H1 (cell line): ENCODE measurements around the gene MYH9. TPM values are rescaled to one million over a fixed set of nuclear protein-coding genes. Genes with fewer than 3 reads are reported as not detected.

Experiments used
- MAFK ChIP-seq: IDR thresholded peaks from 2 replicates; pipeline ENCODE4 v1.6.1; 2012; ENCODE audit warnings: low read depth, mild to moderate bottlenecking, improper control_type of control experiment, low read length
- SIN3A ChIP-seq, 2 experiments: IDR thresholded peaks in 1 of 2; conservative IDR thresholded peaks in 1 of 2; 2 replicates each; pipeline ENCODE4 v1.6.1; 2011 to 2012; ENCODE audit warnings: low read length in 2 of 2, improper control_type of control experiment in 1 of 2, low read depth in 1 of 2, mild to moderate bottlenecking in 1 of 2
- polyA plus RNA-seq, 7 experiments: library from polyadenylated mRNA; depleted of rRNA in 3 of 7; stranded (reverse) in 5 of 7; unstranded in 2 of 7; fragments of >200 nt in 5 of 7; fragments of 200-250 nt in 2 of 7; gene quantifications; 1 replicate in 5 of 7; 2 replicates in 1 of 7; 4 replicates in 1 of 7; pipeline versions ENCODE4 v1.2.1 to v1.2.3, GENCODE V29; 2011 to 2013; ENCODE audit warnings: missing spikeins in 2 of 7, mixed read lengths in 2 of 7
- total RNA-seq: library from RNA; stranded (reverse); fragmentation: NEBNext Ultra II Directional; extraction: Animal tissue kit (Norgen Biotek cat#: 25700); gene quantifications from 2 replicates; pipeline ENCODE4 v1.2.1, GENCODE V29; 2021

The MYH9 gene
- total and polyA plus RNA-seq, 2 of the 8 experiments (the other 6 are each of a cell fraction or from before 2014, with no cell fraction given): 24.9 to 322 TPM

- TF ChIP-seq SIN3A (conservative IDR thresholded peaks at IDR 0.05 in 1 of 2, IDR thresholded peaks at IDR 0.05 in 1 of 2; ENCODE audit: low read depth in 1 of 2, low read length in 2 of 2): no peak
- no peak for TF ChIP-seq MAFK
Observed at GRCh38 chr22:36433318-36434231, 45.8 kb upstream of the MYH9 start (continued).
